Neural progenitor cell (in vitro differentiated cells): ENCODE results near the gene LIN7B.
A peak's percentile ranks its signal among the peaks of the same experiment; 100 is the strongest.

Experiments
- EZH2 ChIP-seq: fragments of 200-600 bp; sonication (generic); IDR thresholded peaks from 2 replicates; pipeline ENCODE4 v1.6.1; 2017; ENCODE audit warnings: antibody characterized with exemption, mild to moderate bottlenecking, moderate library complexity
- EZH2phosphoT487 ChIP-seq: fragments of 200-600 bp; sonication (generic); IDR thresholded peaks from 2 replicates; pipeline ENCODE4 v1.6.1; 2017; ENCODE audit warnings: antibody characterized with exemption
- TF ChIP-seq, protein P1 (sequence below): fragments of 200-600 bp; sonication (generic); IDR thresholded peaks from 2 replicates; pipeline ENCODE4 v1.5.1; 2017; ENCODE audit warnings: antibody characterized with exemption, mild to moderate bottlenecking

DNA sequence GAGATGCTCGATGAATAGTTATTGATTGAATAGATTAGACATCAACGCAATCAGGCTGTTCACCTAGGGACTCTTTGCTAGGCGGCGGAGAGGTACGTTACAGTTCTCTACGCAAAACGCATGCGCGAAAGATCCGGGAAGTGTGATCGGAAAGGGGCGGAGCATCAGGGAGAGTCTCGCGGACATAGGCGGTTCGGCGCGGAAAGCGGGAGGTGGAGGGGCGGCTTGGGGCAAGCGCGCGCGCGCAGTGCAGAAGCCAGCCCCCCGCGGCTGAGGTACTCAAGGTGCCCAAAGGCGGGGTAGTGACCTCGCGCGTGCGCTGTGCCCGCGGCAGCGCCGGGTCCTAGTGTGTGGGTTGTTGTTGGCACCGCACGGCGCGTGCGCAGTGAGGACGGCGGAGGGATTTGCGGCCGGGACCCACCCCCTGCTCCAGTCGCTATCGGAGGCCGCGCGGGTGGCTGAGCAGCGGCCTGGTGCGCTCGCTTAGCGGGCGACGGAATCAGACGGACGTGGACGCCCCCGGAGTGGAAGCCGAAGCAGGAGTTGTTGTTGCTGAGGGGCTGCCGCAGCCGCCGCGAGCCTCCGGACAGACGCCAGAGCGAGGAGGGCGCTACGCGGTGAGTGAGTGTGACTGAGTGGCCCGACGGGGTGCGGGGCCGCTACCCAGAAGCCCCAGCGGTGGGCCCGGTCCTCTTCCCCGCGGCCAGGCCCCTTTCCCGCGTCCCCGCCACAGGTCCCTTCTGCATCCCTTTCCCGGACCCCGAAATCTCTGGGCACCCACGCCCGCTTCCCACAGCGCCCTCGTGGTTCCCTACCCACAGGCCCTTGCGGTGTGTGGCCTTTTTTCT is 28.9 kb upstream of the LIN7B start, which contains the start of gene SNRNP70:
- TF ChIP-seq, protein P1, sequence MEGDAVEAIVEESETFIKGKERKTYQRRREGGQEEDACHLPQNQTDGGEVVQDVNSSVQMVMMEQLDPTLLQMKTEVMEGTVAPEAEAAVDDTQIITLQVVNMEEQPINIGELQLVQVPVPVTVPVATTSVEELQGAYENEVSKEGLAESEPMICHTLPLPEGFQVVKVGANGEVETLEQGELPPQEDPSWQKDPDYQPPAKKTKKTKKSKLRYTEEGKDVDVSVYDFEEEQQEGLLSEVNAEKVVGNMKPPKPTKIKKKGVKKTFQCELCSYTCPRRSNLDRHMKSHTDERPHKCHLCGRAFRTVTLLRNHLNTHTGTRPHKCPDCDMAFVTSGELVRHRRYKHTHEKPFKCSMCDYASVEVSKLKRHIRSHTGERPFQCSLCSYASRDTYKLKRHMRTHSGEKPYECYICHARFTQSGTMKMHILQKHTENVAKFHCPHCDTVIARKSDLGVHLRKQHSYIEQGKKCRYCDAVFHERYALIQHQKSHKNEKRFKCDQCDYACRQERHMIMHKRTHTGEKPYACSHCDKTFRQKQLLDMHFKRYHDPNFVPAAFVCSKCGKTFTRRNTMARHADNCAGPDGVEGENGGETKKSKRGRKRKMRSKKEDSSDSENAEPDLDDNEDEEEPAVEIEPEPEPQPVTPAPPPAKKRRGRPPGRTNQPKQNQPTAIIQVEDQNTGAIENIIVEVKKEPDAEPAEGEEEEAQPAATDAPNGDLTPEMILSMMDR: peak; percentile 4
- no peak for TF ChIP-seq EZH2
- no peak for TF ChIP-seq EZH2phosphoT487
